Measurements from ENCODE around the gene PTDSS2. TPM values are rescaled to one million over a fixed set of nuclear protein-coding genes. Genes with fewer than 3 reads are reported as not detected.
A peak's percentile ranks its signal among the peaks of the same experiment; 100 is the strongest.

PTDSS2 gene
- total and polyA plus RNA-seq, 2 donors from 2014 or later = 28.5 to 37.7 TPM

DNA sequence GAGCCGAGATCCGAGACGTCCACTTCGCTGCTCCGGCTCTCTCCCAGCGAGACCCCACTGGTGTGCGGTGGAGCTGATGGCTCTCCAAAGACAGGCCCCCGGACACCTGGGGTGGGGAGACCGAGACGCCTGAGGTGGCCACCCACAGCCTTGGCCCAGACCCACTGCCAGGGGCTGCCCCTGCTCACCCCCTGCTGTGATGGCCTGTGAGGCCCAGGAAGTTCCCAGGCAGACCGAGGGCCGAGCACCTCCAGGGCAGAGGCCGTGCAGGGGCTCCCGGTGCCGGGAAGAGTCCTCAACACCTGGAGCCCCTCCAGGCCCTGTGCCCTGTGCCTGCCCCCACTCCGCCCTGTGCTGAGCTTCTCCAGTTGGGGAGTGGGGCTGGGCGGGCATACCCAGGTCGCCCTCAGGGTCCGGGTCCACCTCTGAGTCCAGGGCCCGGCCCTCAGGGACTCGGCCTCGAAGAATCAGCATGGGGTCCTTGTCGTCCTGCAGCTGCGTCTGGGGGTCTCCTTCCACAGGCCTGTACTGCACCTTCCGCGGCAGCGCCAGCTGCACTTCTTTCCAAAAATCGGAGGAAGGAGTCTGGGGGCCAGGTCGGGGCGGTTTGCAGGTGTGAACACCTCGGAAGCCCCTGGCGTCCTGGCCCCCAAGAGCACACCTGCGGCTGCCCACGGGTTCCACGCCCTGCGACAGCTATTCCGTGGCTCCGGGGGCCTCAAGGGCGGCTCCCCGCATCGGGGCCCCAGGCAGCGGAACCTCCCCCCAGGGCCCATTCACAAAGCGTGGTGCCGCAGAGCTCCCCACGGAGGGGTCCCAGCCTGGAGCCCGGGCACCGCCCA is 43.9 kb upstream of the PTDSS2 start:
- peak overlapping the region in 1 of 3 donors; percentile 61 for H3K4me3 ChIP-seq (ENCODE audit: low read length in 3 of 3)
- FAIRE-seq (no peak), DNase-seq (peak in 2 of 5 donors; percentile 71 to 82)
- no peaks in the 10 kb centered on the region for H3K36me3 ChIP-seq (ENCODE audit: control insufficient read depth in 2 of 3, insufficient read depth in 3 of 3, low read length in 3 of 3)
- intact Hi-C loops (cut with DNase I) = no loop called here
- TF ChIP-seq, protein P1, sequence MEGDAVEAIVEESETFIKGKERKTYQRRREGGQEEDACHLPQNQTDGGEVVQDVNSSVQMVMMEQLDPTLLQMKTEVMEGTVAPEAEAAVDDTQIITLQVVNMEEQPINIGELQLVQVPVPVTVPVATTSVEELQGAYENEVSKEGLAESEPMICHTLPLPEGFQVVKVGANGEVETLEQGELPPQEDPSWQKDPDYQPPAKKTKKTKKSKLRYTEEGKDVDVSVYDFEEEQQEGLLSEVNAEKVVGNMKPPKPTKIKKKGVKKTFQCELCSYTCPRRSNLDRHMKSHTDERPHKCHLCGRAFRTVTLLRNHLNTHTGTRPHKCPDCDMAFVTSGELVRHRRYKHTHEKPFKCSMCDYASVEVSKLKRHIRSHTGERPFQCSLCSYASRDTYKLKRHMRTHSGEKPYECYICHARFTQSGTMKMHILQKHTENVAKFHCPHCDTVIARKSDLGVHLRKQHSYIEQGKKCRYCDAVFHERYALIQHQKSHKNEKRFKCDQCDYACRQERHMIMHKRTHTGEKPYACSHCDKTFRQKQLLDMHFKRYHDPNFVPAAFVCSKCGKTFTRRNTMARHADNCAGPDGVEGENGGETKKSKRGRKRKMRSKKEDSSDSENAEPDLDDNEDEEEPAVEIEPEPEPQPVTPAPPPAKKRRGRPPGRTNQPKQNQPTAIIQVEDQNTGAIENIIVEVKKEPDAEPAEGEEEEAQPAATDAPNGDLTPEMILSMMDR (IDR thresholded peaks at IDR 0.05; ENCODE audit: borderline replicate concordance, extremely low read depth, insufficient read depth) = no peak
- no peaks in the 10 kb centered on the region for H3K9me3 ChIP-seq (ENCODE audit: control insufficient read depth in 2 of 3, insufficient read depth in 1 of 3, low read length in 3 of 3)
- peak overlapping the region; percentile 55 to 60 for H3K27ac ChIP-seq (ENCODE audit: low read depth in 2 of 2, low read length in 2 of 2)
- peak overlapping the region in 1 of 3 donors; percentile 12 for H3K9ac ChIP-seq (ENCODE audit: low read length in 3 of 3)
- peaks cover 0 to 26% (median 10%) of the 10 kb centered on the region in 3 donors for H3K4me1 ChIP-seq (ENCODE audit: control insufficient read depth in 2 of 3, insufficient read depth in 2 of 3, low read depth in 1 of 3, low read length in 3 of 3)
- H3K27me3 ChIP-seq (ENCODE audit: control insufficient read depth, insufficient read depth, low read length) = no peaks in the 10 kb centered on the region

DNA sequence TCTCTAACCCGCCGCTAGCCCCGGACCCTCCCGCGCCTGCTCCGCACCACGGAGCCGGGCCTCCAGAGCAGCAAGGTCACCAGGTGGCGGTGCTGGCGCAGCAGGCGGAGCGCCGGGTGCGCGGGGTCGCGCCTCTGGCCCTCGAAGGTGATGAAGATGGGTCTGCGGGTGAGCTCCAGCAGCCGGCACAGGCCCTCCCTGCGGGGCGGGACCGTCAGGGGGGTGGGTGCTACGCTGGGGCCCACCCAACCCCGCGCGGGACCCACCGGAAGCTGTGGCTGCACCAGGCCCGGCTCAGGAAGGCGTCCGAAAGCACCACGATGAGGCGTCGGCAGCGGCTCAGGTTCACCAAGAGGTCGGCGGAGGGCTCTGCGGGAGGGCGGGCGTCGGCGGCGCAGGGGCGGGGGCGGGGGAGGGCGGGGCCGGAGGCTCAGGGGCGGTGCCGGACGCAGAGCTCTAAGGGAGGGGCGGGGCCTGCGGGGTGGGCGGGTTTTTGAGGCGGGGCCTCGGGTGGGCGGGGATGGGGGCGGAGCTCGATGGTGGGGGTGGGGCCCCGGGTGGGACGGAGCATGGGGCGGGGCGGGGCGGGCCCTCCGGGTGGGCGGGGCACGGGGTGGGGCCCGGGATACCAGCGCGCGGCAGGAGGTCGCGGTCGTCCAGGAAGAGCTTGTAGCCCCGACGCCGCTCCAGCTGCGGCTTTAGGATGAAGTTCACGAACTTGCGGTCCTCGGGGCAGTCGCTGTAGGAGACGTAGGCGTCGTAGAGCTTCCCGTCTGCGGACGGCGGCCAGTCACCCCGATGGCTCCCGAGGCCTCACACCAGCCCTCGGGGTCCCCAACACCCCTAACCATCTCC is 43.1 kb upstream of the PTDSS2 start:
- DNase-seq (peak; percentile 71 to 96 (median 81)), FAIRE-seq (no peak)
- Histone ChIP-seq H3K36me3 (ENCODE audit: control insufficient read depth in 2 of 3, insufficient read depth in 3 of 3, low read length in 3 of 3) (no peaks in the 10 kb centered on the region), H3K4me3 (ENCODE audit: low read length in 3 of 3) (peak overlapping the region in 2 of 3 donors; percentile 30 to 61), H3K4me1 (ENCODE audit: control insufficient read depth in 2 of 3, insufficient read depth in 2 of 3, low read depth in 1 of 3, low read length in 3 of 3) (peaks cover 0 to 26% (median 10%) of the 10 kb centered on the region in 3 donors), H3K9ac (ENCODE audit: low read length in 3 of 3) (peak overlapping the region in 1 of 3 donors; percentile 12), H3K27ac (ENCODE audit: low read depth in 2 of 2, low read length in 2 of 2) (peak overlapping the region; percentile 55 to 60), H3K9me3 (ENCODE audit: control insufficient read depth in 2 of 3, insufficient read depth in 1 of 3, low read length in 3 of 3) (no peaks in the 10 kb centered on the region), H3K27me3 (ENCODE audit: control insufficient read depth, insufficient read depth, low read length) (no peaks in the 10 kb centered on the region)
- TF ChIP-seq, protein P1 (IDR thresholded peaks at IDR 0.05; ENCODE audit: borderline replicate concordance, extremely low read depth, insufficient read depth) = peak; percentile 5
- intact Hi-C loops (cut with DNase I) = no loop called here

DNA sequence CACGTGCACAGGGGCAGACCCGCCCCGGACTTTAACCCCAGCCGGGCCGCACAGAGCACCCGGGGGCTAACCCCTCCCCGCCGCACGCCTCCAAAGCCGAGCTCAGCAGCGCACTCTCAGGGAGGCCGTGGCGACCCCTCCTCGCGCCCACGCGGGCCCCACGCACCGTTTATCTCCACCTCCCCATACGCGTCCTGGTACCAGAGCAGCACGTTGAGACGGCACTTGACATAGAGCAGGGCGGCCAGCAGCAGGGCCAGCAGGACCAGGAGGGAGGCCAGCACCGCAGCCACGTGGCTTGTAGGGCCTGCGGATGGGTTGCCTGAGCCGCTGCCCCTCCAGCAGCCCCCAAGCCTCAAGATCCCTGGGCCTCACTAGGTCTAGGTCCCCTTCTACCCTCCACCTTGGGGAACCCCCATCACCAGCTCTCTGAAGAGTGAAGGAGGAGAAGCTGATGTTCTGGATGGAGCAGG is 42.4 kb upstream of the PTDSS2 start:
- Histone ChIP-seq H3K4me1 (ENCODE audit: control insufficient read depth in 2 of 3, insufficient read depth in 2 of 3, low read depth in 1 of 3, low read length in 3 of 3) (peaks cover 0 to 26% (median 10%) of the 10 kb centered on the region in 3 donors), H3K27ac (ENCODE audit: low read depth in 2 of 2, low read length in 2 of 2) (peak overlapping the region; percentile 45 to 51), H3K9me3 (ENCODE audit: control insufficient read depth in 2 of 3, insufficient read depth in 1 of 3, low read length in 3 of 3) (no peaks in the 10 kb centered on the region), H3K9ac (ENCODE audit: low read length in 3 of 3) (no peak overlapping the region), H3K4me3 (ENCODE audit: low read length in 3 of 3) (no peak overlapping the region), H3K27me3 (ENCODE audit: control insufficient read depth, insufficient read depth, low read length) (no peaks in the 10 kb centered on the region), H3K36me3 (ENCODE audit: control insufficient read depth in 2 of 3, insufficient read depth in 3 of 3, low read length in 3 of 3) (no peaks in the 10 kb centered on the region)
- FAIRE-seq (no peak), DNase-seq (no peak)
- intact Hi-C loops (cut with DNase I) = no loop called here
- TF ChIP-seq, protein P1 (IDR thresholded peaks at IDR 0.05; ENCODE audit: borderline replicate concordance, extremely low read depth, insufficient read depth) = peak; percentile 0
